PFSK-1 (cell line): ENCODE results near the gene C5orf52.

Source experiments
- FOXP2 ChIP-seq: optimal IDR thresholded peaks from 2 replicates; pipeline ENCODE3; 2011; ENCODE audit warnings: borderline replicate concordance, control low read depth, inconsistent platforms; ENCODE audit not compliant: insufficient read depth; ENCODE audit errors: extremely low read length, extremely low read depth
- POLR2AphosphoS5 ChIP-seq: IDR thresholded peaks from 2 replicates; pipeline ENCODE4 v1.6.1; 2012; ENCODE audit warnings: low read depth, mild to moderate bottlenecking, control low read depth, low read length, moderate library complexity
- SIN3A ChIP-seq: IDR thresholded peaks from 2 replicates; pipeline ENCODE4 v1.6.1; 2012; ENCODE audit warnings: mild to moderate bottlenecking, low read length, moderate library complexity, borderline replicate concordance; ENCODE audit not compliant: insufficient read depth
- TAF1 ChIP-seq: IDR thresholded peaks from 2 replicates; pipeline ENCODE4 v1.6.1; 2012; ENCODE audit warnings: low read length, control low read depth, borderline replicate concordance; ENCODE audit not compliant: insufficient read depth
- TF ChIP-seq, protein P1 (sequence below), 2 experiments: IDR thresholded peaks; 2 replicates each; pipeline versions ENCODE4 v1.6.1 to v1.8.0; 2011 to 2012; ENCODE audit warnings: low read depth in 2 of 2, low read length in 2 of 2, control low read depth in 1 of 2, inconsistent platforms in 1 of 2, mild to moderate bottlenecking in 1 of 2, moderate library complexity in 1 of 2; ENCODE audit not compliant: insufficient read depth in 1 of 2

C5orf52 gene

DNA sequence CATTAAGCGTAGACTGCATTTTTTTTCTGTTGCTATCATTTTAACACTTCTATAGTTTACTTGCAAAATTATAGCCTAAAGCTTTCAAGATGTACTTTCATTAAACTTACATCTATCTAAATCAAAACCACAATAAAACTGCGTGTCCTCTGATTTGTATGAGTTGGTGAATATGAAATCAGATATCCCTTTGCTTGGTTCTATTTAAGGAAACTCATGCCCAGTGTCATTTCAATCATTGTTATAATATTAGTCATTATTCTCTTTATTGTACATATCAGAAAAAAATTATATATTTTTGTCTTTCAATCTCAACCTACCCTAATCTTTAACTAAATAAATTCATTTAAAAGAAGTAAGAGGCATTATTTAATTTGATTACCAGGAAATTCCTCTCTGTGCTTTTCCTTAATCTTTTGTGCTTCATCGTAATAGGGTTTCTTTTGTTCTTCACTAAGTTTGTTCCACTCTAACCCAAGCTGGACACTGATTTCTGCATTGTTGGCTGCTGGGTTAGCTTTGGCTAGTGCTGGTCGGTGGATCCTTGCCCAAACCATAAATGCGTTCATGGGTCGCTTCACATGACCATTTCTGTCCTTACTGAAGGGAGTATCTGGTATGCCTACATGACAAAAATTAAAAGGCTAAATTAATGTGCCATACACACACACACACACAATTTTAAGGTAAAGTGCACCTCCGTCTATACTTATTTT, 22.9 kb upstream of the C5orf52 start:
- TF ChIP-seq POLR2AphosphoS5 (no peak), SIN3A (no peak), TAF1 (no peak), FOXP2 (no peak)
- TF ChIP-seq, protein P1, sequence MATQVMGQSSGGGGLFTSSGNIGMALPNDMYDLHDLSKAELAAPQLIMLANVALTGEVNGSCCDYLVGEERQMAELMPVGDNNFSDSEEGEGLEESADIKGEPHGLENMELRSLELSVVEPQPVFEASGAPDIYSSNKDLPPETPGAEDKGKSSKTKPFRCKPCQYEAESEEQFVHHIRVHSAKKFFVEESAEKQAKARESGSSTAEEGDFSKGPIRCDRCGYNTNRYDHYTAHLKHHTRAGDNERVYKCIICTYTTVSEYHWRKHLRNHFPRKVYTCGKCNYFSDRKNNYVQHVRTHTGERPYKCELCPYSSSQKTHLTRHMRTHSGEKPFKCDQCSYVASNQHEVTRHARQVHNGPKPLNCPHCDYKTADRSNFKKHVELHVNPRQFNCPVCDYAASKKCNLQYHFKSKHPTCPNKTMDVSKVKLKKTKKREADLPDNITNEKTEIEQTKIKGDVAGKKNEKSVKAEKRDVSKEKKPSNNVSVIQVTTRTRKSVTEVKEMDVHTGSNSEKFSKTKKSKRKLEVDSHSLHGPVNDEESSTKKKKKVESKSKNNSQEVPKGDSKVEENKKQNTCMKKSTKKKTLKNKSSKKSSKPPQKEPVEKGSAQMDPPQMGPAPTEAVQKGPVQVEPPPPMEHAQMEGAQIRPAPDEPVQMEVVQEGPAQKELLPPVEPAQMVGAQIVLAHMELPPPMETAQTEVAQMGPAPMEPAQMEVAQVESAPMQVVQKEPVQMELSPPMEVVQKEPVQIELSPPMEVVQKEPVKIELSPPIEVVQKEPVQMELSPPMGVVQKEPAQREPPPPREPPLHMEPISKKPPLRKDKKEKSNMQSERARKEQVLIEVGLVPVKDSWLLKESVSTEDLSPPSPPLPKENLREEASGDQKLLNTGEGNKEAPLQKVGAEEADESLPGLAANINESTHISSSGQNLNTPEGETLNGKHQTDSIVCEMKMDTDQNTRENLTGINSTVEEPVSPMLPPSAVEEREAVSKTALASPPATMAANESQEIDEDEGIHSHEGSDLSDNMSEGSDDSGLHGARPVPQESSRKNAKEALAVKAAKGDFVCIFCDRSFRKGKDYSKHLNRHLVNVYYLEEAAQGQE (IDR thresholded peaks at IDR 0.05; ENCODE audit: insufficient read depth in 1 of 2, low read depth in 2 of 2, low read length in 2 of 2): no peak

DNA sequence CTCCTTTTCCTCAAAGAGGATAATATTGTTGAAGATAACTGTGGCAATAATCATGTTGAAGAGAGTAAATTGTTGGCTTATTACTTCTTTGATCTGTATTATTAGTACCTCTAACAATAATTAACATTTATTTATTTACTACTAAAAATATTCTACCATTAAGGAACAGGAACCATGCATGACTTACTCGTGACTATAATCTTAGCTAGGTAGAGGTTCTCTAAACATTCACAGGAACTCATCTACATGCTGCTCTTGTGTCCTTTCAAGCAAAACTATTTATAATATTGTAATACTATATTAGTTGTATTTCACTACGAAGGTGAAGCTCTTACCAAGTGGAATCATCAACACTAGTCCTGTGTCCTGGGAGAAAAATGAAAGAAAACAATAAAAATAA, 22.2 kb upstream of the C5orf52 start:
- TF ChIP-seq SIN3A: no peak
- TF ChIP-seq, protein P1 (IDR thresholded peaks at IDR 0.05; ENCODE audit: insufficient read depth in 1 of 2, low read depth in 2 of 2, low read length in 2 of 2): no peak
- no peak for TF ChIP-seq FOXP2
- TF ChIP-seq TAF1: no peak
- TF ChIP-seq POLR2AphosphoS5: no peak

DNA sequence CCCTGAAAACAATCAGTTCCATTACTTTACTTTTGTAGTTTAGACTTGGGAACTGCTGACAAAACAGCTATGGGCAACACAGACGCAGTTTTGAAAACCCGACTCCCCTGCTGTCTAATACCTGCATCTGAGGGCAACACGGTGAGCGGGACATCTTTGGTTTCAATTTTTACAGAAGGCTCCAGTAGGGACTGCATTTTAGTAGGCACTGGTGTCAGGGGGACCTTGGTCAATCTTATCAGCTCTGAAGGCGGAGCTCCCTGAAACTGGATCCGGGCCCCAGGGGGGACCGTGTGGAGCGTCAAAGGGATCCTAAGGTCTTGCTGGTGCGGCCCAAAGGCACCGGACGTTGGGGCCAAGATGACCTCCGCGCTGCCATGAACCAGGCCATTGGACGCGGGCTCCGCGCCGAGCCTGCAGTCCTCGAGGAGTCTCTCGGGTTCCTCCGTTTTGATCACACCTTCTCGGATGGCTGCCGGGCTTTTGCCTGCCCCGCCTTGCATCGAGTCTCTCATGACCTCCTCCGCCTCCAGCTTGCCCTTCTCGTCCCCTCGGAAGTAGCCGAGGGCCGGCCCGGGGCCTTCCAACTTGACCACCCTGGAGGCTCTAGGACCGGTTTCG, 20.2 kb upstream of the C5orf52 start:
- no peak for TF ChIP-seq TAF1
- no peak for TF ChIP-seq SIN3A
- TF ChIP-seq FOXP2: no peak
- TF ChIP-seq POLR2AphosphoS5: no peak
- TF ChIP-seq, protein P1 (IDR thresholded peaks at IDR 0.05; ENCODE audit: insufficient read depth in 1 of 2, low read depth in 2 of 2, low read length in 2 of 2): no peak

DNA sequence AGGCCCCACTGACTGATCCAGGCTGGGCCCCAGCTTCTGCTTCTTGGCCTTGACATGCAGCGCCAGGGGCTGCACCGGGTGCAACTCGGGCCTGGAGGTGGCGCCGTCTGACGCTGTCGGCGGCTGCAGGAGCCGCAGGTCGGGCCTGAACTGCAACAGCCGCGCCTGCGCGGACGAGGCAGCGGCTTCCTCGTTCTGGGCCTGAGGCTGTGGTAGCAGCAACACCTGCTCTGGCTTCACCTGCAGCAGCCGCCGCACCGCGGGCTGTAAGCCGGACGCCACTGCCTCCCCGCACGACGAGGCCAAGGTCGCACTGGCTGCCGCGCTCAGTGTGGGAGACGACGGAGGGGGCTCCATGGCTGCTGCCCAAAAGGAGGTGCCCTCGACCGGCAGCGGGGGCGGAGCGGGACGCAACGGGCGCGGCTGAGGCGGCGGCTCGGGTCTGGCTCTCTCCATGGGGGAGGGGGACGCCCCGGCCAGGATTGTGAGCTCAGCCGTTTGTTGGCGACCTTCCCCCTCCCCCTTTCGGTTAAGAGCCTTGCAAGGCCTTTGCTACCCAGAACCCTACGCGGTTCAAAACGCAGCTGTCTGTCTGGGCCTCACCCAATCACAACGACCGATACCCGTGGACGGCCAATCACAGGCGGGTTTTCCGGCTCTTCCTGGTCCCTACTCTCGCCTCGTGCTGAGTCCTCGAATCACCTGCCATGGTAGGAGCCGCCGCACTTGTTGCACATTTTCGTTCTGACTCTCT, 19.5 kb upstream of the C5orf52 start:
- TF ChIP-seq, protein P1 (IDR thresholded peaks at IDR 0.05; ENCODE audit: insufficient read depth in 1 of 2, low read depth in 2 of 2, low read length in 2 of 2): no peak
- TF ChIP-seq FOXP2: no peak
- TF ChIP-seq POLR2AphosphoS5: no peak
